HCT116 (cell line): ENCODE data around the gene NIF3L1. TPM values are rescaled to one million over a fixed set of nuclear protein-coding genes. Genes with fewer than 3 reads are reported as not detected.

ENCODE experiments used
- ATAC-seq: fragments of 200-7000 bp; cut with Tn5 transposase; 2 replicates; pipeline ENCODE4 v1.9.1; 2020; ENCODE audit warnings: mild to moderate bottlenecking, moderate library complexity
- BruUV-seq: library from RNA; stranded (reverse); fragments of 400-500 nt; replicated peaks from 2 replicates; lab custom pipeline; 2021; lab: Mats Ljungman, UMichigan
- CTCF ChIA-PET: fragments of 300-600 bp; sonication (Branson Sonifier 250); formaldehyde crosslinking; loops from one replicate; lab custom pipeline; 2021; ENCODE audit warnings: antibody characterized with exemption; lab: Charles Lee
- POLR2A ChIA-PET: fragments of 300-600, 350-600 bp; sonication (Branson Sonifier 250); formaldehyde crosslinking; loops from one replicate; lab custom pipeline; 2021; ENCODE audit warnings: antibody characterized with exemption; lab: Charles Lee
- RAD21 ChIA-PET, 2 experiments: fragments of 300-600 bp; sonication (Branson Sonifier 250); formaldehyde crosslinking; loops; one replicate each; lab custom pipeline; 2023; ENCODE audit warnings: low total read pairs in 2 of 2; ENCODE audit not compliant: uncharacterized antibody in 2 of 2, unreplicated experiment in 2 of 2, low non-redundant PET in 1 of 2; lab: Charles Lee
- DNase-seq: peaks from one replicate; pipeline ENCODE4 v3.0.0-alpha.2; 2010; ENCODE audit warnings: low read depth, low spot score
- H2AFZ ChIP-seq: fragments of 200-600 bp; shearing (Covaris generic), sonication (generic); 2 replicates; pipeline ENCODE4 v1.6.1; 2017; ENCODE audit warnings: low read depth, mixed run types, mixed read lengths, antibody characterized with exemption, low read length; ENCODE audit not compliant: poor library complexity, severe bottlenecking
- H3K27ac ChIP-seq: 2 replicates; pipeline ENCODE4 v1.5.1; 2012; ENCODE audit warnings: low read depth, low read length
- H3K27me3 ChIP-seq: fragments of 200-600 bp; sonication (generic); 2 replicates; pipeline ENCODE4 v1.6.1; 2016; ENCODE audit warnings: mixed run types, low read length, mixed read lengths; ENCODE audit not compliant: insufficient read depth
- H3K36me3 ChIP-seq, 2 experiments: fragments of 200-500 bp in 1 of 2; fragments of 200-600 bp in 1 of 2; sonication (Bioruptor generic) in 1 of 2; sonication (generic) in 1 of 2; 2 replicates each; pipeline versions ENCODE4 v1.5.1 to v1.6.1; 2014 to 2016; ENCODE audit warnings: low read length in 2 of 2, inconsistent platforms in 1 of 2, mixed read lengths in 1 of 2, mixed run types in 1 of 2; ENCODE audit not compliant: insufficient read depth in 2 of 2, control insufficient read depth in 1 of 2
- H3K4me1 ChIP-seq, 2 experiments: fragments of 200-600 bp in 1 of 2; sonication (generic) in 1 of 2; 2 replicates each; pipeline versions ENCODE4 v1.5.1 to v1.6.1; 2012 to 2017; ENCODE audit warnings: low read length in 2 of 2, inconsistent platforms in 1 of 2, mild to moderate bottlenecking in 1 of 2, mixed read lengths in 1 of 2, mixed run types in 1 of 2, moderate library complexity in 1 of 2; ENCODE audit not compliant: insufficient read depth in 2 of 2, control insufficient read depth in 1 of 2
- H3K4me2 ChIP-seq: fragments of 200-600 bp; sonication (generic); 2 replicates; pipeline ENCODE4 v1.6.1; 2017; ENCODE audit warnings: mixed run types, low read length, mixed read lengths
- H3K4me3 ChIP-seq, 2 experiments: fragments of 200-600 bp in 1 of 2; sonication (generic) in 1 of 2; replicated peaks in 1 of 2; 2 replicates each; pipeline ENCODE4 v1.5.1; 2011 to 2016; ENCODE audit warnings: low read length in 2 of 2, control low read depth in 1 of 2, low read depth in 1 of 2, mild to moderate bottlenecking in 1 of 2, mixed read lengths in 1 of 2, mixed run types in 1 of 2
- H3K79me2 ChIP-seq: fragments of 200-600 bp; sonication (generic); 2 replicates; pipeline ENCODE4 v1.6.1; 2017; ENCODE audit warnings: mild to moderate bottlenecking, mixed run types, low read length, moderate library complexity, mixed read lengths; ENCODE audit not compliant: insufficient read depth
- H3K9ac ChIP-seq: fragments of 200-600 bp; sonication (generic); 2 replicates; pipeline ENCODE4 v1.6.1; 2016; ENCODE audit warnings: low read length, mixed read lengths
- H3K9me2 ChIP-seq: fragments of 200-600 bp; sonication (generic), shearing (Covaris generic); 2 replicates; pipeline ENCODE4 v1.6.1; 2017; ENCODE audit warnings: mixed run types, mild to moderate bottlenecking, moderate library complexity; ENCODE audit not compliant: insufficient read depth
- H3K9me3 ChIP-seq, 2 experiments: fragments of 200-500 bp in 1 of 2; fragments of 200-600 bp in 1 of 2; sonication (Bioruptor generic) in 1 of 2; sonication (generic) in 1 of 2; 2 replicates each; pipeline ENCODE4 v1.6.1; 2014 to 2017; ENCODE audit warnings: low read length in 2 of 2, mixed read lengths in 2 of 2, inconsistent platforms in 1 of 2, low read depth in 1 of 2, mild to moderate bottlenecking in 1 of 2, mixed run types in 1 of 2, moderate library complexity in 1 of 2; ENCODE audit not compliant: control insufficient read depth in 1 of 2, insufficient read depth in 1 of 2
- H4K20me1 ChIP-seq: fragments of 200-600 bp; sonication (generic), shearing (Covaris generic); 2 replicates; pipeline ENCODE4 v1.6.1; 2017; ENCODE audit warnings: mixed run types, mild to moderate bottlenecking, moderate library complexity; ENCODE audit not compliant: insufficient read depth
- ATF3 ChIP-seq: IDR thresholded peaks from 2 replicates; pipeline ENCODE4 v1.6.1; 2012
- CEBPB ChIP-seq: IDR thresholded peaks from 2 replicates; pipeline ENCODE4 v1.6.1; 2012; ENCODE audit warnings: low read depth
- EZH2 ChIP-seq: fragments of 200-600 bp; sonication (generic); IDR thresholded peaks from 2 replicates; pipeline ENCODE4 v1.6.1; 2017; ENCODE audit warnings: antibody characterized with exemption, mixed run types
- EZH2phosphoT487 ChIP-seq: fragments of 200-600 bp; IDR thresholded peaks from 2 replicates; pipeline ENCODE4 v1.6.1; 2018; ENCODE audit warnings: antibody characterized with exemption, borderline replicate concordance
- MAX ChIP-seq: IDR thresholded peaks from 2 replicates; pipeline ENCODE4 v1.6.1; 2012
- POLR2AphosphoS5 ChIP-seq: IDR thresholded peaks from 2 replicates; pipeline ENCODE4 v1.6.1; 2011; ENCODE audit warnings: mild to moderate bottlenecking, low read depth, low read length, moderate library complexity
- REST ChIP-seq: IDR thresholded peaks from 2 replicates; pipeline ENCODE4 v1.6.1; 2012; ENCODE audit warnings: low read depth
- SIN3A ChIP-seq: IDR thresholded peaks from 2 replicates; pipeline ENCODE4 v1.6.1; 2012; ENCODE audit warnings: low read depth
- SRF ChIP-seq: IDR thresholded peaks from 2 replicates; pipeline ENCODE4 v1.6.1; 2012; ENCODE audit warnings: low read depth
- TCF7L2 ChIP-seq: IDR thresholded peaks from 2 replicates; pipeline ENCODE4 v1.7.0; 2011; ENCODE audit warnings: borderline replicate concordance, inconsistent platforms; ENCODE audit not compliant: insufficient read depth, insufficient read length; ENCODE audit errors: extremely low read depth
- intact Hi-C: fragments of 100-400 bp; cut with micrococcal nuclease; formaldehyde crosslinking; loops from 2 replicates; pipeline ENCODE4 v1.10.0; 2022
- total RNA-seq: library from RNA; stranded (reverse); gene quantifications from one replicate; pipeline ENCODE4 v1.2.1, GENCODE V29; 2021; ENCODE audit not compliant: unreplicated experiment

The NIF3L1 gene
- total RNA-seq, 1 experiment from 2014 or later = 44.7 TPM

DNA sequence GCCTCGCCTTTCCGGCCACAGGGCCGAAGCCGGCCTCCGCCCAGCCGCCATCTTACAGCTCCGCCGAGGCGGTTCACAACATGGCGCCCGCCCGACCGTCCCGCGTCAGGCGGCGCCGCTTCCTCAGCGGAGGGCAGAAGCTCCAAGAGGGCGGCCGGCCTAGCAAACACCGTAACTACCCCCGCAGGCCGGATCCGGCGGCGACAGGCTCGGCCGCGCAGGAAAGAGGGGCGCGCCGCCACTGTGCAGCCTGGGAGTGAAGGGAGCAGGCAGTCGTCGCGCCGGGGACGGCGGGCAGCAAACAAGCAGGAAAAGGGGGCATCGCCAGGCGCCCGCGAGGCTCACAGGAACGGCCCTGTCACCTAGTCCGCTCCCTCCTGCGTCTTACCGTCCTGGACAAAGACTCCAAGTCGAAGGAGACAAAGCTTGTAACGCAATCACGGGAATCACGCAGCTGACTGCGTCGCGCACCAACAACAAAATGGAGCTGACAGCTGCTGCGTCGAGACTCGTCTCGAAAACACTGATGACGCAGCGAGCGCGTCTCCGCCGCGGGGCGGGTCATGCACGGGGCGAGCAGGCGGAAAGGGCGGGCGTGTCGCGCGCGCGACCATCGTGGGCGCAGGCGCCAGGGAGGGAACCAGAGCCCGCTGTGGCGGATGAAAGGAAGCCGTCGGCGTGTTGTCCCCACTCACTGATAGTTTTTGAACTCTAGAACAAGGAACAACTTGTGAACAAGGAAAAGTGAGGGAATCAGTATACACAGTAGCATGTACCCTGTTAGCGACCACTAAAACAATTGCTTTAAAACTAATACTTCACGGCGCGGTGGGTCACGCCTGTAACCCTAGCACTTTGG, 24.8 kb upstream of the NIF3L1 start, which contains the start of gene CLK1 (continued):
- no peak for TF ChIP-seq REST
- TF ChIP-seq ATF3 = no peak

GRCh38 chr2:200869014-200869413, 20.2 kb upstream of the NIF3L1 start:
- H3K9ac ChIP-seq = no peak overlapping the region
- no peak for DNase-seq
- POLR2A ChIA-PET = no interaction called here
- no peak for ATAC-seq
- H3K27me3 ChIP-seq = no peaks in the 10 kb centered on the region
- peaks cover 6 to 9% of the 10 kb centered on the region in 2 experiments; a peak in 2 of 4 replicates for H3K36me3 ChIP-seq
- H3K4me1 ChIP-seq = peaks cover 2 to 8% of the 10 kb centered on the region in 2 experiments; a peak in 3 of 4 replicates
- H3K27ac ChIP-seq = no peak overlapping the region
- H3K79me2 ChIP-seq = peaks cover 4% of the 10 kb centered on the region
- H2AFZ ChIP-seq = no peak overlapping the region
- no peaks in the 10 kb centered on the region for H3K9me2 ChIP-seq
- intact Hi-C loops = no loop called here
- BruUV-seq = no TSS peak
- TF ChIP-seq EZH2phosphoT487 (no peak), MAX (no peak), ATF3 (no peak), CEBPB (no peak), POLR2AphosphoS5 (no peak), TCF7L2 (no peak), SRF (no peak), EZH2 (no peak), SIN3A (no peak)
- RAD21 ChIA-PET = no interaction called here
- no peaks in the 10 kb centered on the region for H4K20me1 ChIP-seq
- CTCF ChIA-PET = no interaction called here
- H3K9me3 ChIP-seq = no peaks in the 10 kb centered on the region
- H3K4me3 ChIP-seq = no peak overlapping the region
- H3K4me2 ChIP-seq = no peak overlapping the region
